Skeletal muscle satellite cell (primary cell): ENCODE data around the gene PDE6B.

Source experiments
- H3K27me3 ChIP-seq: 2 replicates; pipeline ENCODE4 v1.7.0; 2013; ENCODE audit warnings: low read length; ENCODE audit not compliant: control insufficient read depth, insufficient read depth
- H3K36me3 ChIP-seq: 2 replicates; pipeline ENCODE4 v1.7.0; 2013; ENCODE audit warnings: mild to moderate bottlenecking, control low read depth, low read length; ENCODE audit not compliant: insufficient read depth
- H3K4me1 ChIP-seq: 2 replicates; pipeline ENCODE4 v1.7.0; 2013; ENCODE audit warnings: low read length; ENCODE audit not compliant: control insufficient read depth, insufficient read depth
- H3K4me2 ChIP-seq: 2 replicates; pipeline ENCODE4 v1.7.0; 2013; ENCODE audit warnings: mild to moderate bottlenecking, low read length
- H3K4me3 ChIP-seq: 2 replicates; pipeline ENCODE4 v1.7.0; 2013; ENCODE audit warnings: low read length
- H3K9ac ChIP-seq: 2 replicates; pipeline ENCODE4 v1.7.0; 2013; ENCODE audit warnings: mild to moderate bottlenecking, low read depth, low read length, moderate library complexity
- H3K9me3 ChIP-seq: replicated peaks from 2 replicates; pipeline ENCODE4 v1.7.0; 2013; ENCODE audit warnings: mild to moderate bottlenecking, control low read depth, low read length

Gene PDE6B

GRCh38 chr4:718460-718859 lies 93.1 kb downstream of the PDE6B start:
- H3K36me3 ChIP-seq = peaks cover 15% of the 10 kb centered on the region
- no peak overlapping the region for H3K4me2 ChIP-seq
- no peaks in the 10 kb centered on the region for H3K27me3 ChIP-seq
- H3K9ac ChIP-seq = no peak overlapping the region
- no peaks in the 10 kb centered on the region for H3K9me3 ChIP-seq
- no peak overlapping the region for H3K4me3 ChIP-seq
- peaks cover 29% of the 10 kb centered on the region for H3K4me1 ChIP-seq
